Activated T-cell treated with anti-CD3 and anti-CD28 coated beads for 24 hours (primary cell): ENCODE measurements around the gene TXNRD1.
"Not testable (repeated sequence)": the region's sequence is repeated elsewhere in the genome, so short reads cannot be mapped to it uniquely, and the experiment has no call there.

ENCODE experiments used
- DNase-seq: peaks from one replicate; pipeline ENCODE4 v3.0.0-alpha.2; 2020; ENCODE audit warnings: low read depth

TXNRD1 gene

DNA sequence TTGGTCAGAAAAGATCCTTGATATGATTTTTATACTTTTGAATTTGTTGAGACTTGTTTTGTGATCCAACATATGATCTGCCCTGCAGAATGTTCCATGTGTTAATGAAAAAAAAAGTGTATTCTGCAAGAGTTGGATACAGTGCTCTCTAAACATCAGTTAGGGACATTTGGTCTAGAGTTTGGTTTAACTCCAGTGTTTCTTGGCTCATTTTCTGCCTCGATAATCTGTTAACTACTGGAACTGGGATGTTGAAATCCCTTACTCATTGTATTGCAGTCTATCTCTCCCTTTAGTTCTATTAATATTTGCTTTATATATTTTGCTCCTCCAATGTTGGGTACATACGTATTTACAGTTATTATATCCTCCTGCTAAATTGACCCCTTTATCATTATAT is 18.3 kb upstream of the TXNRD1 start:
- DNase-seq = no peak

DNA sequence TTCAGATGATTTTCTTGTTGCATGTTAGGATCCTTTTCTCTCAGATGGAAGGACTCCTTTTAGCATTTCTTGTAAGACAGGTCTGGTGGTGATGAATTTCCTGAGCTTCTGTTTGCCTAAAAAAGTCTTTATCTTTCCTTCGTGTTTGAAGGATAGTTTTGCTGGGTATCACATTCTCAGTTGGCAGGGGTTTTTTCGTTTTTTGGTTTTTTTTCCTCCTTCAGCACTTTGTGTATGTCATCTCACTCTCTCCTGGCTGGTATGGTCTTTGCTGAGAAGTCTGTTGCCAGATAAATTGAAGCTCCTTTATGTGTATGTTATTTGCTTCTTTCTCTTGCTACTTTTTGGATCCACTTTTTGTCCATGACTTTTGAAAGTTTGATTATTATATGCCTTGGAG is 15.6 kb upstream of the TXNRD1 start:
- no peak for DNase-seq

DNA sequence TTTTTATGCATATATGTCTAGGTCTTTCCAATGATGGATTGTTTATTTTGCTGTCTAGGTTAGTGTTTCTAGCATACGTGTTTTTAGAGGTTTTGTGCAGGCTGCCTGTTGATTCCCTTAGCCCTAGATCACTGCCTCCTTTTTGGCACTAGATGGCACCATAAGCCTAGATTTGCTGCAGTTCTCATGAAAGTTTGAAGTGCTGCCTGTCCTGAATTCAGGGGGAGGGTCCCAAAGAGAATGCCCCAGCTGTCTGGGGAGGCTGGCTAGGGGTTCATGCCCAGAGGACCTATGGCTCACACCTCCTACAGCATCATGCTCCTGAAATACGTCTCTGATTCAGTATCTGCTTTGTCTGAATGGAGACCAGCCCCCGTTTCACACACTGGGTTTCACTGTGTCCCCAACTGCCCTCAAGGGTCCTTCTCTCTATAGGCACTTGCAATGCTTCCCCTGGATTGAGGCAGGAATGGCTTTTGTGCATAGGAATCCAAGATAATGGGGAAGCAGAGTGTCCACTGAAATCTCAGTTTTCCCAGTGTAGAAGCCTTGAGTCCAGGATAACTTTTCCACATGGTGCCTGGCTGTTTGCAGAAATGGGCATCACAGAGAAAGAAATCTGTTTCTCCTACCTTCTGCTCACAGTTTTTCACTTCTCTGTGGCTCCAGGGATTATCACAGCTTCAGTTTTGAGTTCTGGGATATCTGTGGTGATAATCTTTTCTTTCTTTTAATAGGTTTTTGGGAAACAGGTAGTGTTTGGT is 14.2 kb upstream of the TXNRD1 start:
- DNase-seq = peak; percentile 35

DNA sequence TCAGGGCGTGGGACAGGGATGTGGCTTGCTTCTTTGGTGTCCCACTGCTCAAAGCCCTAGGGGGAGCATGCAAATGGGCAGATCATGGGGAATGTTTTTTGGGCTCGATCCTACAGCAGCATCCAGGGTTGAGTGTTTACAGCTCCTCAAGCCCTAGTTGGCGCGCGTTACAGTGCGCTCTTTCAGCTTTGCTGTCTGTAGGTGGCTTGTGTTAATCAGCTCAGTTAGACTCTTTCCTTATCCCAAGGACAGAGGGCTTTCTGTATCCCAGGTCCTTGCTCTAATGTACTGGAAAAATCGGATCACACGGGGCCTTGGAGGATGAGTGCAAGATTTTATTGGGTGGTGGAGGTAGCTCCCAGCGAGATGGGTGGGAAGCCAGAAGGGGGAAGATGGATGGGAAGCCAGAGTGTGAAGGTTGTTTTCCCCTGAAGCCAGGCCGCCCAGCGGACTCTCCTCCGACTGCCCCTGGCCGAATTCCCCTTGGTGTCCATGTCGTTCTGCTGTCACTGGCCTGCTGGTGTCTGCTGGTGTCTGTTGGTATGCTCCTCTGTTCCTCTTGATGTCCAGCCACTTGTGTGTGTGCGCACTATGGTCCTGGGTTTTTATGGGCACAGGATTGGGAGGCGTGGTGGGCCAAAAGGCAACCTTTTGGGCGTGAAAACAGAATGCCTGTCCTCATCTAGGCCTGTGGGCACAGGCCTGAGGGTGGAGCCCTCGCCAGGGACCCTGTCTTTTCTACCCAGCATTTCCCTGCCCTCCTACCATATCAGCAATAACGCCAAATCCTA is 10.7 kb upstream of the TXNRD1 start:
- DNase-seq = no peak

DNA sequence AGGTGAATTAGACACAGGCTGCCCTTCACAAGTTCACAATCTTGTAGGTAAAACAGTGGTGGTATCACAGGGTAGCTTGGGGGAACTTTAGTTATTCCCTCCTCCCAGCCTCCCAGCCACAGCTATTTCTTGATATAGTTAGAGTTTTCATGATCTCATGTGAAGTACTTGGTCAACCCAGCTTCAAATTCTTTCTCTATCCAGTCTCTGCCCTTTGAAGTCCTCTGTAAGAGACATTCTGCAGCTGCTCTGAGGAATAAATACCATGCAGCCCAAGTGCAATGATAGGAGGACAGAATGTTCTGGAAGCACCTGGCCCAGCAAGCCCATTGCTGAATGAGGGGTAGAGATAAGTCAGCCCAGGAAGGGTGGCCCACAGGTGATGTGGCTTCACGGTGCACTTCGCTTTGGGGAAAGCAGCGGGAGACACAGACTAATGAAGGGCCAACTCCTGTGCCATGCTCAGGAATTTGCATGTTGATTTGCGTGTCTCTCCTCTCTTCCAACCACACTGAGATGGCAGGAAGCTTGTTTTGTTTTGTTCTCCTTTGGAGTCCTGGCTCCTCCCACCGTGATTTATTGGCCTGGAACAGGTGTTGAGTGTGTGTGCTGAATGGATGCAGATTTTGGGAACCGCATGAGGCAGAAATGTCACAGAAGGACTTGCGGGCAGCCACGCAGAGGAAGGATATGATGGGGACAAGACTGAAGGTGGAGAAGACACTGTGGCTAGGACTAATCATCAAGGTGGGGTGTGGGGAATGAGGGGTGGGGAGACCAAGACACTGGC is 8.0 kb upstream of the TXNRD1 start:
- DNase-seq = no peak

DNA sequence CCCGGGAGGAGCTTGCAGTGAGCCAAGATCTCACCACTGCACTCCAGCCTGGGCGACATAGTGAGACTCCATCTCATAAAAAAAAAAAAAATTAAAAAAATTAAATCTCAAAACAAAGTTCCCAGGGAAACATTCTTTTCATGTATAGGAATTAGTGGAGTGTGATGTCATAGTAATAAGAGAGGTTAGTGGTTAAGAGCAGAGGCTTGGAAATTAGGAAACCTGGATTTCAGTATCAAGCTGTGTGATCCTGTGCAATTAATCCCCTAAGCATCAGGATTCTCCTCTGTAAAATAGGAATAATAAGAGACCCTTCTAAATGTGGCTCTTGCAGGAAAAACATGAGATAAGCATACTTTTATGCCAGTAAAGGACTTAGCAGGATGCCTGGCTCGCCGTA is 3.1 kb upstream of the TXNRD1 start:
- DNase-seq = no peak

DNA sequence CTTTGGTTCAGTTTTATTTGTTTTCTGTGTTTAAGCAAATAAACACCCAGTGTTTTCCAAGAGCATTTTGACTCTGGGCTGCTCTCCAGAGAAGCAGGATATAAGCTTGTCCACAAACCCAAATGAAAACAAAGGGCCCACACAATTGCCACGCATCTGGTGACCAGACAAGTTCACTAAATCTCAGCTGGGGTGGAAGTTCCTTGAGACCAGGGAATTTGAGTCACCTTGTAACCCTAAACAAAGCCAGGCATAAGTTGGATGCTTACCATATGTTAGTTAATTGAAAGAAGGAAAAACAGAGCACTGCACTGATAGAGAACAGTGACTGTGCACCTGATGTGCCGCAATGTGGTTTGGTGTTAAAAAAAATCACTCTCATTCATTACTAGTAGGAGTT is 1.6 kb upstream of the TXNRD1 start:
- DNase-seq = no peak

DNA sequence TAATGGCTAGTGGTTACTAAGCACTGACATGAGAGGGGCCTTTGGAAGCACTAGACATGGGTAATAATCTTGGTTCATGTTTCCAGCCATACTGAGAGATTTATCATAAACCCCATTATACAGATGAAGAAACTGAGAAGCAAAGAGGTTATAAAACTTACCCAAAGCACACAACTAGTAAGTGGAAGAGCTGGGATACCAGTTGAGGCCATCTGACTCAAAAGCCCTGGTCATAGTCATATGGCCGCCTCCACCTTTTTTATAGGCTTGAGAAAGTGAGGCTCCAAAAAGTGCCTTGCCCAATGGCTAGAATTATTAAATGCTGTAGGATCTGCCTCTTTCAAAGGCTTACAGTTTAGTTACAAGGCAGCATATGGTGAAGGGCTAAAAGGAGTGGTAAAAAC is 944 bp downstream of the TXNRD1 start:
- no peak for DNase-seq

DNA sequence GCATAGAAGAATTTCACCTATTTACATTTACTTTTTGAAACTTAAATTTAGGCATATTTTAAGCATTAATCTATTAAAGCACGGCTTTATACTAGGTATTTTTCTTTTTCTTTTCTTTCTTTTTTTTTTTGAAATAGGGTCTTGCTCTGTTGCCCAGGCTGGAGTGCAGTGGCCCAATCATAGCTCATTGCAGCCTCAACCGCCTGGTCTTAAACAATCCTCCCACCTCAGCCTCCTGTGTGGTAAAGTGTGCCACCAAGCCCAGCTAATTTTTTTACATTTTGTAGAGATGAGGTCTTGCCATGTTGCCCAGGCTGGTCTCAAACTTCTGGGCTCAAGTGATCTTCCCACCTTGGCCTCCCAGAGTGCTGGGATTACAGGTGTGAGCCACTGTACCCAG is 2.9 kb downstream of the TXNRD1 start:
- DNase-seq = not testable (repeated sequence)

DNA sequence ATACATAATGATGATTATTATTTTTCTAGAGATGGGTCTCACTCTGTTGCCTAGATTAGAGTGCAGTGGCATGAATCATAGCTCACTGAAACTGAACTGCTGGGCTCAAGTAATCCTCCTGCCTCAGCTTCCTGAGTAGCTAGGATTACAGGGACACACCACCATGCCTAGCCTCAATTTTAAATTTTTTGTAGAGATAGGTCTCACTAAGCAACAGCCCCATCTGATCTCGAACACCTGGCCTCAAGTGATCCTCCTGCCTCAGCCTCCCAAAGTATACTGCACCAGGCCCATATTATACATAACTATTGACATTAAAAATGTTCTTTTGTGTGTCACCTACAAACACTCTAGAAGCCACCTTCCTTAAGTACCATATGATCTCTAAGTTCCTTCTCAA is 3.4 kb downstream of the TXNRD1 start:
- no peak for DNase-seq

DNA sequence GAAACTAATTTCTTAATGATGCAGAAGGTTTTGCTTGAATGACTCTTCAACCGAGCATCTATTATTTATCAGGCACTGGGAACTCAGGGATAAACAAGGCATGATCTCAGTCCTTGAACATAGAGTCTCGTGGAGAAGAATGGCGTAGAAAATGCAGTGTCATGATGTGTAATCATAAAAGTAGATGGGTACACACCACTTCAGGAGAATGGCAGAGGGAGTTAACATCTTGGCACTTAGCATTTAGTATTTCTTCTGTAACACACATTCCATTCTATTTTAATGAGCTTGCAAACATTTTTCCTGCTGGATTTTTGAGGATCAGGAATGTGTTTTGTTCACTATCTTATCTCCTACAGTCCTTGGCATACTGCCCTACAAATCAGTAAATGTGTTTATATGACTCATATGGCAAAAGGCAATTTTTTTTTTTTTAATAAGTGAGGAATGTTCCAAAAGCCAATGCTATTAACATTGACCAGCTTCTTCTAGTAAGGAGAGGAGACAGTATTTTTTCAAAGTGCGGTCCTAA is 3.8 kb downstream of the TXNRD1 start:
- DNase-seq = no peak

DNA sequence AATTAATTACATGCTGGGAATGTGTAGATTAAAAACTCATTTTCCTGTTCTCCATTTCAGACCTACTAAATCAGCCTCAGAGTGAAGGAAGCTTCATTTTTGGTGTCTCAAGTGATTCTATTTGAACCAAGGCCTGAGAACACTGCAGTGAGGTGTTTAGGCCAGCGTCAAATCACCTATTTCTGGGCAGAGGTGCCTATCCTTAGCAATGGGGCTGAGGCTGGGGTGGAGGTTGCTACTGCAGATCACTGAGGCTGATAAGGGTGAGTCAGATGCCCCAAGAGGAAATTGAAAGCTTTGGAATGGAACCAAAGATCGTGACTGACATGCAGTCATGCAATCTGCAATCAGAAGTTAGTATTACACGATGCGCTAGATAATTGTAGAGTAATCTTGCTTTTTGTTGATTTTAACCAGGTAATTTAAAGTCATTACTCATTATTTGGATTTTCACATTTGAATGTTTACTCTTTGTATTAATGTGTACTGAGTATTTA is 4.4 kb downstream of the TXNRD1 start:
- peak; percentile 61 for DNase-seq

DNA sequence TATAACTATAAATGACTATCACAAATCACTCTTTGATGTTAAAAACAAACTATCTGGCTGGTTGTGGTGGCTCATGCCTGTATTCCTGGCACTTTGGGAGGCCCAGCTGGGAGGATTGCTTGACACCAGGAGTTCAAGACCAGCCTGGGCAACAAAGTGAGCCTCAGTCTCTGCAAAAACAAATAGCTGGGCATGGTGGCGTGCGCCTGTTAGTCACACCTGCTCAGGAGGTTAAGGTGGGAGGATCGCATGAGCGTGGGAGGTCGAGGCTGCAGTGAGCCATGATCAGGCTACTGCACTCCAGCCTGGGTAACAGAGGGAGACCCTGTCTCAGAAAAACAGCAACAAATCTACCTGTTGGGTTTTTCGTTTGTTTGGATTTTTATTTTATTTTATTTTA is 5.4 kb downstream of the TXNRD1 start:
- DNase-seq = no peak

DNA sequence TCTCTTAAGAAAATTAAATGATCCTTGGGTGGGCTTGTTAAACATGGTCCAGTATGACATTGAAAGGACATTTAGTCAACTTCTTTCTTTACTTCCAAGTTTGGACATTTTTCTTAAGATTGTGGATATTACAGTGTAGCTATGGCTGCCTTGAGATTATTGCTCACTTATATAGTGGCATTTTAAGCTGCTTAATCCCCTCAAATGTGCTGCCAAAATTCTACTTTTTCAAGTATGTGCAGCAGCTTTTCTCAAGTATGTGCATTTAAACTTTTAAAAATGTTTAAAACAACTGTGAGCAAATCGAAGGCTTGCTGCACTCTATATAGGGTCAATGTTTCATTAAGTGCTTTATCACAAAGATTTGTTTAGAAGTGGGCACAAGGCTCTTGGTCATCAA is 7.4 kb downstream of the TXNRD1 start:
- no peak for DNase-seq

DNA sequence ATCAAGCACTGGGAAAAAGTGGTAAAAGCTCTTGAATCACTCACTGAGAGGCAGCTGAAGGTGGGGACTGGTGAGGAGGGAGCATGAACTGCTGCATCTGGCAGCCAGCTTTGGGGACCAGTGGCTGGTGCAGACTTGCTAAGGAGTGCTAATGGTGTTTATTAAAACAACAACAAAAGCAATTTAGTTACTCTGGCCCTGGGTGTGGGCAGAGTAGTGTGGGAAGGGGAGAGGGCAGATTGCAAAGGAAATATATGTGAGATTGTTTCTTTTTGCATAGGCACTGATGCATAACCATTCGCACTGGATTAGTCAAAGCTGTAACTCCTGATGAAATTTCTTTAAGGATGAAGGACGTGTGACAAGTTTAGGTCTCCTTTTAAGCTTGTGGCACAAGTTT is 8.1 kb downstream of the TXNRD1 start:
- DNase-seq = no peak

DNA sequence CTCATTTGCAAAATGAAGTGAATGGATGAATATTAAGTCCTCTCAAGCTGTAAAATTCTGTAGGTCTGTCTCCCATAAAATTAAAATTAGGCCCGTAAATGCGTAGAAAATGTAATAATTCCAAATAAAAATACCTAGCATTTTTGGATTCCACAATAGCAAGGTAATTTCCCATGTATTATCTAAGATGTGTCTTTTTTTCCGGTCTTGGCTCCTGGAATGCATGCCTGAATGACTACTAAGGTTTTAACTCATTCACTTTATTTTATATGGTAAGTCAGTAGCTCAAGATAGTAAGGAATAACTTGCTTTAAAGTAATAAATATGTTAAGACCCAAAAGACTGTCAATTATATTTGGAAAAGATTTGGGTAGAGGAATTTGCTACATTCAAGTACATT is 11.1 kb downstream of the TXNRD1 start:
- DNase-seq = no peak

DNA sequence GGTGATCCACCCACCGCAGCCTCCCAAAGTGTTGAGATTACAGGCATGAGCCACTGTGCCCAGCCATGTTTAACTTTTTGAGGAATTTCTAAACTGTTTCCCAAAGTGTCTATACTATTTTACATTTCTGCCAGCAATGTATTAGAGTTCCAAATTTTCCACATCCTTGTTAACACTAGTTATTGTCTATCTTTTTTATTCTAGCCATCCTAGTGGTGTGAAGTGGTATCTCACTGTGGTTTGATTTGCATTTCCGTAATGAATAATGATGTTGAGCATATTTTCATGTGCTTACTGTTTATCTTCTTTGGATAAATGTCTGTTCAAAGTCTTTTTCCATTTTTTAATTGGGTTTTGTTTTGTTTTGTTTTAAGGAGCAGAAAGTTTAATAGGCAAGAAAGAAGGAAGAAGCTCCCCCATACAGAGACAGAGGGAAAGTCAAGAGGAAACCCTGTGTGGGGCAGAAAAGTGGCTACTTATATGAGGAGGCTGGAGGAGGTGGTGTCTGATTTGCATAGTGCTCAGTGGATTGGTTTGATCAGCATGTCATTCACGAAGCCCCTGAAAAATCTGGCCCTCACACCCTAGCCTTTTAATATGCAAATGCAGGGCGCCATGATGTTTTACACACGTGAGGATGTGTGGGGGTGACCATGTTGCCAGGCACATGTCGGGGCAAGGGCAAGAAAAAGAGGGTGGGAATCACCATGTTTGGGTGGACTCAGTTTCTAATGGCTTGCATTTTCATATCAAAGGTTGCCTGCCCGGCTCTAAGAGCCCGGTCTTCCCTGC is 14.9 kb downstream of the TXNRD1 start:
- no peak for DNase-seq

DNA sequence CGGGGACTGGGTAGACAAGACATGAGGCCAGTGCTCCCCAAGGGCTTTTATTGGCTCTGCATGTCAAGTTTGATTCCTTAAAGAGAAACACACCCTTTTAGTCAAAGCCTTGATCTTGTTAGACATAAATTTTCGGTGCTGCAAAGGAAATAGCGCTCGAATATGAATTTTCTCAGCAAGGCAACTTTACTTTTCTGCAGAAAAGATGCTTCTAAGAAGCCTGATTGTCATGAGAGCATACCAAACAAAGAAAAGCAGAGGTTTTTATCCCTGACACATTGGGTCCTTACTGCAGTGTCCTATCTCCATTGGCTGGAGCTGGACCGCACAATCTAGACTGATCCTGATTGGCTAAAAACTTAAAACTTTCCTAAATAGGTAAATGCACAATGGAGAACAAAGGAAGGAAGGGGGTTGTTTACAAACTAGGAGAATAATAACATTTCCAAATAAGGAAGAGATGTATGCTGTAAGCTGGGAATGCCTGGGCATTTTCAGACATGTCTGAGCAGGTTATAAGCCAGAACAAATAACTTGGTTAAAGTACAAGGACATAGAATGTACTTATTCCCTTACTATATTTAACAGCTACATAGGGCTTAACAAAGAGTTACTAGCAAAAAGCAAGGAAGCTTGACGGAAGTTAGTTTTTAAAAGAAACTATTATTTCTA is 17.2 kb downstream of the TXNRD1 start:
- DNase-seq = no peak

DNA sequence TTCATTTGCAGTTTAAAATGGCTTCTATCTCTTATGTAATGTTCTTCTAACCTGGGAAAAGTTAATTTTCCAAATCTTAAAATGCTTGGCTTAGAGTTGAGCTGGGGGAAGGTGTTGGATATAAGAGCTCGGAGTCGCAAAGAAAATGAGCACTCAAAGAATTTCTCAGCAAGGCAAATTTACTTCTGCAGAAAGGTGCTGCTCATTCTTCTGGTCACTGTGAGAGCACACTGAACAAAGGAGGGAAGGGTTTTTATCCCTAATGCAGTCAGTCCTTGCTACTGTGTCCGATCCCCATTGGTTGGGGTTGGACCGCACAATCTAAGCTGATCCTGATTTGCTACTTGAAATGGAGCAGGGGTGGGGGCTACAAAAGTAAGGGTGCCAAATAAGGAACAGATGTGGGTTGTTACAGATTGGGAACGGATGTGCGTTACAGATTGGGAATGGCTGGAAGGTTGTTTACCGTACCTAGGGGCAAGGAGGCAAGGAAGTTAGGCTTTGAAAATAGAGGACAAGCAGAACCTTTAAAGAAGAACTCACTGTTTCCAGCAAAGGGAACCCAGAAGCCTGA is 19.4 kb downstream of the TXNRD1 start:
- no peak for DNase-seq

DNA sequence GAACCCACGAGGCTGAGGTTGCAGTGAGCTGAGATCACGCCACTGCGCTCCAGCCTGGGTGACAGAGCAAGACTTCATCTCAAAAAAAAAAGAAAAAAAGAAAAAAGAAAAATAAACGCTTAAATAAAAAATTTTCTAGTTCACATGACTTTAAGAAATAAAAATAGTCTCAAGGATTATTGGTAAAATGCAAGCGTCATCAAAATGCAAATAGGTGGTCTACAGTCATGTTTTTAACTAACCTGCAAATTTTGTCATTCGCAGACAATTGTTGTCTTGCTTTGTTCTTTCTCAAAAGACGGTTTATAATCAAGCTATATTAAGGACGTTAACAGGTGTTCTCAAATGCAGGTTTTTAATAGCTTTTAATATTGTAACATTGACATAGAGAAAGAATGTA is 22.4 kb downstream of the TXNRD1 start:
- no peak for DNase-seq
